Placental epithelial cell (primary cell): ENCODE data around the gene WDR53. TPM values are rescaled to one million over a fixed set of nuclear protein-coding genes. Genes with fewer than 3 reads are reported as not detected.

ENCODE experiments used
- small RNA-seq: library from RNA; depleted of rRNA; stranded (forward); fragments of <200 nt; gene quantifications from one replicate; pipeline ENCODE3, GENCODE V24; 2012
- total RNA-seq: library from RNA; depleted of rRNA; stranded (reverse); fragments of >200 nt; gene quantifications from 2 replicates; pipeline ENCODE4 v1.2.3, GENCODE V29; 2012

Gene WDR53
- total RNA-seq: 5.4 and 5.5 TPM in 2 replicates

DNA sequence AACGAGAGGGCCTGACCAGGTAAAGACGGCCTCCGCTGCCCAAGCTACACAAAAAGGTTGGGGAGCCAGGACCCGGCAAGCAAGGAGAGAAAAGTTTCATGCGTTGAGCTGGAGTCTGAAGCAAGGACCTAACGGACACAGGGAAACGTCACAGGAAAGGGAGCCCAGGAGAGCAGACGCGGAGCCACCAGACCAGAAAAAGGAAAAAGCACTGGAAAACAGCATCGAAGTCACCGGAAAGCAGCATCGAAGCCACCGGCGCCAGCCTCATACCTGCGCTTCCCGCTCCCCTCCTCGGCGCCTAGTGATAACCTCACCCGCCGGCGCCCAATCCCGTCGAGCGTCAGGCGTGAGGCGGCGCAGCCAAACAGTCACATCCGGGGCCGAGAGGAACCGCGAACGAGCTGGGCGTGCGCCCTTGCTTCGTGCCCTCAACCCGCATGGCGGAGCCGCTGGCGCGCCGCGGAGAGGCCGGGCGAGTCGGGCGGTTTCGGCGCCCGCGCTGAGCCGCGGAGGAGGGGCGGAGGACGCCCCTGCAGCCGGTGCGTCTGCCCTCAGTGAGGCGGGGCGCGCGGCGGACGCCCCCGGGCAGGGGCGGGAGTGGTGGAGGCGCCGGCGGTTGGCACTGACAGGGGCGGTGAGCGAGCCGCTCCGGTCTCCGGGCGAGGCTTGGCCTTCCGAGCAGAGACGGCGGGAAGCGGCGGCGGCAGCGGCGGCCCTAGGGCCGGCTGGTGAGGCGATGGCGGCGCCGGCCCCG is at the start of gene WDR53, which contains the start of gene FBXO45:
WDR53 (minus strand) TSS at position 309 of the 757 bp plus-strand sequence. CDS start 7,079 bp downstream, outside the sequence.
FBXO45 (plus strand) TSS at position 415 of the 757 bp plus-strand sequence; CDS start at position 740, 325 bp downstream.

DNA sequence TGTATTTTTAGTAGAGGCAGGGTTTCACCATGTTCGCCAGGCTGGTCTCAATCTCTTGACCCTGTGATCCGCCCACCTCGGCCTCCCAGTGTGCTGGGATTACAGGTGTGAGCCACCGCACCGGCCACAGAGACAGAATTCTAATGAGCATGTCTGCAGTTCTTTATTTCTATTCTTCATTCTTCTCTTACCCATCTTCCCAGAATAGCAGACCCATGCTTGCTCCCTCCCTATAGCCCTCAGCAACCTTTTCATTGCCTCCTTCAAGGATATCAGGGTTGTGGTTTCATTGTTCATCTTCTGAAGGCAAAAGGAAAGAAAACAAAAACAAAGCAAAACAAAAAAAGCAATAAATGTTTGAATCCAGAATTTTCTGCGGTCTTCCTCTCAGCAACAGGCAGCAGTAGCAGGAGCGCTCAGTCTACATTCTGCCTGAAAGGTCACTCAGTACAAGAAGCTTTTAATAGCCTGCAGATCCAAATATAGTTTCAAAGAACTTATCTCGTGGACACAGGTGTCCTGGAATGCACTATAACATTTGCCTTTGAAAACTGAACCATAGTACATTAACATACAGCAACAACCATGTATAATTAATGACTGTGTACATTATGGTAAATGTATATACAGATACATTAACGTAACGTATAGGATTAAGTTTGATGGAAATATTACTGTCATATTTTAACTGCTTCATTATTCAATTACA is 53.3 kb downstream of the WDR53 start, which contains the start of gene SMCO1:
SMCO1 (minus strand) TSS at position 434 of the 709 bp plus-strand sequence; CDS start at position 297, 137 bp downstream.

Small RNA genes within 50 kb of the gene (small RNA-seq; reads per million reads assigned to genes)
- gene RPS29P3: not detected

Other genes with a start within 250 kb of the WDR53 start
- 0.11 TPM in 1 of 2 replicates, not detected in the other for gene TM4SF19, start 230.2 kb downstream of the WDR53 start, total RNA-seq
- gene UBXN7, start 136.1 kb downstream of the WDR53 start, total RNA-seq: 19.5 and 23.9 TPM in 2 replicates
- gene RNF168, start 64.8 kb downstream of the WDR53 start, total RNA-seq: 13.7 and 14.7 TPM in 2 replicates
- gene SMCO1, start 53.2 kb downstream of the WDR53 start, total RNA-seq: not detected in 2 replicates
- 7.5 and 7.9 TPM in 2 replicates for gene FBXO45, start 106 bp upstream of the WDR53 start, total RNA-seq
- not detected in 2 replicates for gene NRROS, start 71.1 kb upstream of the WDR53 start, total RNA-seq
- 1.1 and 2.0 TPM in 2 replicates for gene CEP19, start 143.7 kb upstream of the WDR53 start, total RNA-seq
- gene PIGX, start 143.8 kb upstream of the WDR53 start, total RNA-seq: 26.7 and 27.2 TPM in 2 replicates
- gene PAK2, start 171.3 kb upstream of the WDR53 start, total RNA-seq: 43.9 and 68.3 TPM in 2 replicates